IMR-90 (cell line): ENCODE results near the gene HOXB2. TPM values are rescaled to one million over a fixed set of nuclear protein-coding genes. Genes with fewer than 3 reads are reported as not detected.

ENCODE experiments used
- ATAC-seq: fragments of 200-7000 bp; cut with Tn5 transposase; 2 replicates; pipeline ENCODE4 v1.9.1; 2020; ENCODE audit warnings: low read depth, mild to moderate bottlenecking, moderate library complexity
- BruUV-seq: library from RNA; stranded (reverse); fragments of 400-500 nt; replicated peaks from 2 replicates; lab custom pipeline; 2021; lab: Mats Ljungman, UMichigan
- CTCF ChIA-PET: fragments of 300-600 bp; formaldehyde crosslinking; extraction: SDS; loops from one replicate; lab custom pipeline; 2021; ENCODE audit warnings: antibody characterized with exemption; lab: Yijun Ruan, JAX
- POLR2A ChIA-PET: fragments of 300-600 bp; sonication (Branson Sonifier 250); formaldehyde crosslinking; loops from one replicate; lab custom pipeline; 2022; ENCODE audit warnings: antibody characterized with exemption; ENCODE audit not compliant: unreplicated experiment; lab: Charles Lee
- DNase-seq: peaks from one replicate; pipeline ENCODE4 v3.0.0; 2013
- H2AFZ ChIP-seq: replicated peaks from 2 replicates; pipeline ENCODE3; 2013; ENCODE audit warnings: low read length, mild to moderate bottlenecking; ENCODE audit not compliant: poor library complexity
- H2AK5ac ChIP-seq: 2 replicates; pipeline ENCODE4 v1.6.1; 2013; ENCODE audit warnings: low read depth, low read length, inconsistent platforms
- H2AK9ac ChIP-seq: replicated peaks from 2 replicates; pipeline ENCODE3; 2013; ENCODE audit warnings: mild to moderate bottlenecking, low read depth, low read length, moderate library complexity; ENCODE audit not compliant: poor library complexity
- H2BK120ac ChIP-seq: 2 replicates; pipeline ENCODE4 v1.6.1; 2013; ENCODE audit warnings: low read depth, low read length, inconsistent platforms
- H2BK15ac ChIP-seq: 3 replicates; pipeline ENCODE4 v1.6.1; 2013; ENCODE audit warnings: low read depth, low read length, inconsistent platforms
- H2BK20ac ChIP-seq: 2 replicates; pipeline ENCODE4 v1.6.1; 2013; ENCODE audit warnings: low read depth, mild to moderate bottlenecking, inconsistent platforms, low read length, moderate library complexity
- H2BK5ac ChIP-seq: 2 replicates; pipeline ENCODE4 v1.6.1; 2013; ENCODE audit warnings: mild to moderate bottlenecking, low read depth, low read length, inconsistent platforms; ENCODE audit not compliant: poor library complexity, severe bottlenecking
- H3K14ac ChIP-seq: replicated peaks from 2 replicates; pipeline ENCODE4 v1.6.1; 2013; ENCODE audit warnings: low read depth, low read length, inconsistent platforms
- H3K18ac ChIP-seq: 2 replicates; pipeline ENCODE4 v1.6.1; 2013; ENCODE audit warnings: low read depth, low read length, control low read depth
- H3K23ac ChIP-seq: 2 replicates; pipeline ENCODE4 v1.6.1; 2013; ENCODE audit warnings: low read depth, low read length, inconsistent platforms
- H3K27ac ChIP-seq: 2 replicates; pipeline ENCODE4 v1.5.1; 2013; ENCODE audit warnings: mild to moderate bottlenecking, control low read depth, low read length; ENCODE audit not compliant: insufficient read depth
- H3K27me3 ChIP-seq: 2 replicates; pipeline ENCODE4 v1.6.1; 2013; ENCODE audit warnings: low read length; ENCODE audit not compliant: control insufficient read depth, insufficient read depth
- H3K36me3 ChIP-seq: 2 replicates; pipeline ENCODE4 v1.6.1; 2013; ENCODE audit warnings: low read length, mixed read lengths; ENCODE audit not compliant: control insufficient read depth, insufficient read depth
- H3K4ac ChIP-seq: 2 replicates; pipeline ENCODE4 v1.6.1; 2013; ENCODE audit warnings: low read depth, low read length, inconsistent platforms
- H3K4me1 ChIP-seq: 2 replicates; pipeline ENCODE4 v1.6.1; 2013; ENCODE audit warnings: low read length, mixed read lengths; ENCODE audit not compliant: control insufficient read depth, insufficient read depth
- H3K4me2 ChIP-seq: 2 replicates; pipeline ENCODE4 v1.6.1; 2013; ENCODE audit warnings: low read depth, mild to moderate bottlenecking, control low read depth, low read length, moderate library complexity
- H3K4me3 ChIP-seq: 2 replicates; pipeline ENCODE4 v1.5.1; 2013; ENCODE audit warnings: low read depth, mild to moderate bottlenecking, control low read depth, low read length, moderate library complexity; ENCODE audit not compliant: insufficient read depth
- H3K56ac ChIP-seq: 2 replicates; pipeline ENCODE4 v1.6.1; 2013; ENCODE audit warnings: low read length, inconsistent platforms; ENCODE audit not compliant: insufficient read depth; ENCODE audit errors: extremely low read depth
- H3K79me1 ChIP-seq, 2 experiments: 2 replicates each; pipeline ENCODE4 v1.6.1; 2013; ENCODE audit warnings: low read length in 2 of 2, inconsistent platforms in 1 of 2, low read depth in 1 of 2
- H3K9ac ChIP-seq: 2 replicates; pipeline ENCODE4 v1.6.1; 2013; ENCODE audit warnings: low read depth, low read length, control low read depth
- H3K9me1 ChIP-seq: 2 replicates; pipeline ENCODE4 v1.6.1; 2013; ENCODE audit warnings: low read length, inconsistent platforms; ENCODE audit not compliant: insufficient read depth
- H3K9me3 ChIP-seq: 2 replicates; pipeline ENCODE4 v1.6.1; 2013; ENCODE audit warnings: low read length; ENCODE audit not compliant: control insufficient read depth, insufficient read depth
- H4K20me1 ChIP-seq: 2 replicates; pipeline ENCODE4 v1.6.1; 2013; ENCODE audit warnings: low read length, inconsistent platforms; ENCODE audit not compliant: insufficient read depth
- H4K5ac ChIP-seq: 2 replicates; pipeline ENCODE4 v1.6.1; 2013; ENCODE audit warnings: mild to moderate bottlenecking, low read depth, low read length, control low read depth
- H4K8ac ChIP-seq, 2 experiments: 2 replicates each; pipeline ENCODE4 v1.6.1; 2013; ENCODE audit warnings: low read depth in 2 of 2, low read length in 2 of 2, control low read depth in 1 of 2, inconsistent platforms in 1 of 2
- H4K91ac ChIP-seq: 2 replicates; pipeline ENCODE4 v1.6.1; 2013; ENCODE audit warnings: low read depth, low read length, inconsistent platforms; ENCODE audit not compliant: insufficient read depth
- BHLHE40 ChIP-seq: fragments of 150-350 bp; IDR thresholded peaks from 2 replicates; pipeline ENCODE4 v1.6.1; 2016; ENCODE audit warnings: mild to moderate bottlenecking, low read depth, low read length
- CEBPB ChIP-seq: IDR thresholded peaks from 2 replicates; pipeline ENCODE4 v1.6.1; 2012; ENCODE audit warnings: low read depth, low read length, improper control_type of control experiment
- CHD1 ChIP-seq: IDR thresholded peaks from 2 replicates; pipeline ENCODE4 v1.6.1; 2012; ENCODE audit warnings: low read depth, low read length, improper control_type of control experiment
- FOS ChIP-seq: fragments of 150-350 bp; IDR thresholded peaks from 2 replicates; pipeline ENCODE4 v1.6.1; 2016; ENCODE audit warnings: low read depth, low read length
- MAFK ChIP-seq: IDR thresholded peaks from 2 replicates; pipeline ENCODE4 v1.6.1; 2012; ENCODE audit warnings: low read depth, low read length, improper control_type of control experiment
- MAZ ChIP-seq: IDR thresholded peaks from 2 replicates; pipeline ENCODE4 v1.6.1; 2012; ENCODE audit warnings: low read depth, mild to moderate bottlenecking, low read length, improper control_type of control experiment, moderate library complexity, borderline replicate concordance
- MXI1 ChIP-seq: IDR thresholded peaks from 2 replicates; pipeline ENCODE4 v1.6.1; 2012; ENCODE audit warnings: low read depth, mild to moderate bottlenecking, low read length, moderate library complexity, borderline replicate concordance
- NFE2L2 ChIP-seq: fragments of 150-350 bp; IDR thresholded peaks from 2 replicates; pipeline ENCODE4 v1.6.1; 2016; ENCODE audit warnings: low read depth, mild to moderate bottlenecking, low read length
- POLR2A ChIP-seq: IDR thresholded peaks from 2 replicates; pipeline ENCODE4 v1.6.1; 2012; ENCODE audit warnings: mild to moderate bottlenecking, low read depth, low read length
- RAD21 ChIP-seq: IDR thresholded peaks from 2 replicates; pipeline ENCODE4 v1.6.1; 2012; ENCODE audit warnings: low read length, improper control_type of control experiment
- RCOR1 ChIP-seq: IDR thresholded peaks from 2 replicates; pipeline ENCODE4 v1.6.1; 2012; ENCODE audit warnings: mild to moderate bottlenecking, low read length, improper control_type of control experiment; ENCODE audit not compliant: insufficient replicate concordance
- RFX5 ChIP-seq: IDR thresholded peaks from 2 replicates; pipeline ENCODE4 v1.8.0; 2012; ENCODE audit warnings: low read depth, mild to moderate bottlenecking, low read length, moderate library complexity
- SMC3 ChIP-seq: fragments of 150-350 bp; IDR thresholded peaks from 2 replicates; pipeline ENCODE4 v1.6.1; 2016; ENCODE audit warnings: low read depth, mild to moderate bottlenecking, antibody characterized with exemption, low read length, moderate library complexity
- USF2 ChIP-seq: fragments of 150-350 bp; IDR thresholded peaks from 2 replicates; pipeline ENCODE4 v1.6.1; 2017; ENCODE audit warnings: mild to moderate bottlenecking, antibody characterized with exemption, low read length, low read depth
- WGBS, 2 experiments: methylation state at CpG; one replicate each; pipeline versions ENCODE4 v1.1.5 to v1.1.7; 2013; ENCODE audit warnings: missing lambda C conversion rate in 2 of 2; ENCODE audit not compliant: insufficient read length in 1 of 2; ENCODE audit errors: extremely low coverage in 2 of 2; 5-methylcytosine and 5-hydroxymethylcytosine counted together
- dilution Hi-C: fragments of 300-500 bp; cut with HindIII; formaldehyde crosslinking; loops from one replicate; pipeline ENCODE4 v1.14.3; 2018; ENCODE audit warnings: low sequenced_read_pairs; ENCODE audit not compliant: unreplicated experiment
- in situ Hi-C: fragments of 300-500 bp; cut with MboI; formaldehyde crosslinking; loops from 3 replicates; pipeline ENCODE4 v1.14.3; 2019; ENCODE audit warnings: low sequenced_read_pairs, inconsistent platforms, mixed read lengths
- intact Hi-C: fragments of 100-400 bp; cut with micrococcal nuclease; formaldehyde crosslinking; loops from 2 replicates; pipeline ENCODE4 v1.10.0; 2022
- polyA plus RNA-seq, 3 experiments: library from polyadenylated mRNA; depleted of rRNA; stranded (reverse); fragments of >200 nt; gene quantifications; 2 replicates each; pipeline ENCODE4 v1.2.3, GENCODE V29; 2012; ENCODE audit warnings: low replicate concordance in 1 of 3
- total RNA-seq: library from RNA; depleted of rRNA; stranded (reverse); fragments of >200 nt; gene quantifications from 2 replicates; pipeline ENCODE4 v1.2.3, GENCODE V29; 2012
- TF ChIP-seq, protein P1 (sequence below): fragments of 150-350 bp; IDR thresholded peaks from 2 replicates; pipeline ENCODE4 v1.6.1; 2016; ENCODE audit warnings: low read depth, mild to moderate bottlenecking, low read length, moderate library complexity, borderline replicate concordance
- TF ChIP-seq, protein P2 (sequence below): conservative IDR thresholded peaks from 2 replicates; pipeline ENCODE4 v1.5.1; 2012; ENCODE audit warnings: mild to moderate bottlenecking, low read depth, low read length, improper control_type of control experiment

The HOXB2 gene
- total and polyA plus RNA-seq, 2 of the 4 experiments (the other 2 are of a cell fraction) = 2.7 to 29.9 TPM

DNA sequence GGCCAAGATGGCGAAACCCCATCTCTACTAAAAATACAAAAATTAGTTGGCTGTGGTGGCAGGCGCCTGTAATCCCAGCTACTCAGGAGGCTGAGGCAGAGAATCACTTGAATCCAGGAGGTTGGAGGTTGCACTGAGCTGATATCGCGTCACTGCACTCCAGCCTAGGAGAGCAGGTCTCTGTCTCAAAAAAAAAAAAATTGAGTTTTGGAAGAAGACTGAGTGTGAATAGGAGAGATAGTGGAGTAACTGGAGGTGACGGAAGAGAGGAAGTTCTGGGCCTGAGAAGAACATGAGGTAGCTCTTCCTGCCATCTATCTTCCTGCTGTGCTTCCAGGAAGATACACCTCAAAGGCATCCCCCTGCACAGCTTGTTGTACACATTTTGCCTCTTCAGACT is 25.5 kb downstream of the HOXB2 start:
- no peak overlapping the region for H4K8ac ChIP-seq
- H2BK5ac ChIP-seq = no peak overlapping the region
- H3K18ac ChIP-seq = no peak overlapping the region
- H3K27me3 ChIP-seq = peaks cover 22% of the 10 kb centered on the region
- no peak overlapping the region for H3K14ac ChIP-seq
- H3K79me1 ChIP-seq = no peaks in the 10 kb centered on the region
- peaks cover 5% of the 10 kb centered on the region for H3K9me1 ChIP-seq
- H2BK20ac ChIP-seq = no peak overlapping the region
- H4K91ac ChIP-seq = no peak overlapping the region
- H3K4me1 ChIP-seq = peaks cover 16% of the 10 kb centered on the region
- 0 out of 2 replicates have a peak overlapping the region, but pooled peaks have one; percentile 15 for H3K23ac ChIP-seq
- ChIA-PET POLR2A (no interaction called here), CTCF (interaction anchor here (0.6 to 1.0 kb wide), 2 partner anchors 9 to 38 kb away, joined by 3 to 5 read pairs; no protein-coding TSS in a partner anchor)
- WGBS, 2 experiments = 100% methylated on average over 2 of the region's 5 CpGs; no CpG with 5 or more reads in 1 of the 2 experiments
- H2AK5ac ChIP-seq = no peak overlapping the region
- H3K36me3 ChIP-seq = no peaks in the 10 kb centered on the region
- no peak overlapping the region for H2BK120ac ChIP-seq
- DNase-seq (no peak), ATAC-seq (no peak)
- no peak overlapping the region for H3K4me3 ChIP-seq
- no peak overlapping the region for H3K9ac ChIP-seq
- TF ChIP-seq BHLHE40 (no peak), MAZ (no peak), NFE2L2 (no peak), RCOR1 (no peak), CEBPB (no peak), USF2 (no peak), RFX5 (no peak), CHD1 (no peak), POLR2A (no peak), MXI1 (no peak), MAFK (no peak), SMC3 (no peak), RAD21 (no peak), FOS (no peak)
- TF ChIP-seq, protein P1, sequence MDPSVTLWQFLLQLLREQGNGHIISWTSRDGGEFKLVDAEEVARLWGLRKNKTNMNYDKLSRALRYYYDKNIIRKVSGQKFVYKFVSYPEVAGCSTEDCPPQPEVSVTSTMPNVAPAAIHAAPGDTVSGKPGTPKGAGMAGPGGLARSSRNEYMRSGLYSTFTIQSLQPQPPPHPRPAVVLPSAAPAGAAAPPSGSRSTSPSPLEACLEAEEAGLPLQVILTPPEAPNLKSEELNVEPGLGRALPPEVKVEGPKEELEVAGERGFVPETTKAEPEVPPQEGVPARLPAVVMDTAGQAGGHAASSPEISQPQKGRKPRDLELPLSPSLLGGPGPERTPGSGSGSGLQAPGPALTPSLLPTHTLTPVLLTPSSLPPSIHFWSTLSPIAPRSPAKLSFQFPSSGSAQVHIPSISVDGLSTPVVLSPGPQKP = no peak
- TF ChIP-seq, protein P2, sequence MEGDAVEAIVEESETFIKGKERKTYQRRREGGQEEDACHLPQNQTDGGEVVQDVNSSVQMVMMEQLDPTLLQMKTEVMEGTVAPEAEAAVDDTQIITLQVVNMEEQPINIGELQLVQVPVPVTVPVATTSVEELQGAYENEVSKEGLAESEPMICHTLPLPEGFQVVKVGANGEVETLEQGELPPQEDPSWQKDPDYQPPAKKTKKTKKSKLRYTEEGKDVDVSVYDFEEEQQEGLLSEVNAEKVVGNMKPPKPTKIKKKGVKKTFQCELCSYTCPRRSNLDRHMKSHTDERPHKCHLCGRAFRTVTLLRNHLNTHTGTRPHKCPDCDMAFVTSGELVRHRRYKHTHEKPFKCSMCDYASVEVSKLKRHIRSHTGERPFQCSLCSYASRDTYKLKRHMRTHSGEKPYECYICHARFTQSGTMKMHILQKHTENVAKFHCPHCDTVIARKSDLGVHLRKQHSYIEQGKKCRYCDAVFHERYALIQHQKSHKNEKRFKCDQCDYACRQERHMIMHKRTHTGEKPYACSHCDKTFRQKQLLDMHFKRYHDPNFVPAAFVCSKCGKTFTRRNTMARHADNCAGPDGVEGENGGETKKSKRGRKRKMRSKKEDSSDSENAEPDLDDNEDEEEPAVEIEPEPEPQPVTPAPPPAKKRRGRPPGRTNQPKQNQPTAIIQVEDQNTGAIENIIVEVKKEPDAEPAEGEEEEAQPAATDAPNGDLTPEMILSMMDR = no peak
- H3K4ac ChIP-seq = no peak overlapping the region
- no peak overlapping the region for H3K4me2 ChIP-seq
- H3K27ac ChIP-seq = no peak overlapping the region
- H2AFZ ChIP-seq = no peak overlapping the region
- in situ Hi-C loops = no loop called here
- H2AK9ac ChIP-seq = no peak overlapping the region
- intact Hi-C loops = no loop called here
- no peaks in the 10 kb centered on the region for H3K9me3 ChIP-seq
- no peaks in the 10 kb centered on the region for H4K20me1 ChIP-seq
- no peak overlapping the region for H2BK15ac ChIP-seq
- dilution Hi-C loops = no loop called here
- no peak overlapping the region for H4K5ac ChIP-seq
- BruUV-seq = no TSS peak
- no peak overlapping the region for H3K56ac ChIP-seq
